Liver (tissue), 3 donors: ENCODE data around the gene GPR89B.
"Not testable (repeated sequence)": the region's sequence is repeated elsewhere in the genome, so short reads cannot be mapped to it uniquely, and the experiment has no call there.

Source experiments
- FOXA1 ChIP-seq: IDR thresholded peaks from 2 replicates; pipeline ENCODE4 v1.6.1; 2016; ENCODE audit warnings: antibody characterized with exemption
- GABPA ChIP-seq, 2 donors: IDR thresholded peaks in 1 of 2; conservative IDR thresholded peaks in 1 of 2; 2 replicates each; pipeline ENCODE4 v1.6.1; 2016; ENCODE audit warnings: antibody characterized with exemption in 2 of 2, mild to moderate bottlenecking in 1 of 2, moderate library complexity in 1 of 2
- JUND ChIP-seq, 2 donors: IDR thresholded peaks; 2 replicates each; pipeline ENCODE4 v1.6.1; 2016; ENCODE audit warnings: antibody characterized with exemption in 2 of 2
- MAX ChIP-seq: IDR thresholded peaks from 2 replicates; pipeline ENCODE4 v1.6.1; 2016; ENCODE audit warnings: antibody characterized with exemption
- RAD21 ChIP-seq, 2 donors: IDR thresholded peaks; 2 replicates each; pipeline ENCODE4 v1.6.1; 2016; ENCODE audit warnings: antibody characterized with exemption in 2 of 2, mild to moderate bottlenecking in 2 of 2
- REST ChIP-seq: IDR thresholded peaks from 2 replicates; pipeline ENCODE4 v1.6.1; 2016; ENCODE audit warnings: antibody characterized with exemption, mild to moderate bottlenecking
- SP1 ChIP-seq: IDR thresholded peaks from 2 replicates; pipeline ENCODE4 v1.6.1; 2018; ENCODE audit warnings: antibody characterized with exemption, mild to moderate bottlenecking
- TAF1 ChIP-seq: conservative IDR thresholded peaks from 2 replicates; pipeline ENCODE4 v1.6.1; 2016; ENCODE audit warnings: antibody characterized with exemption, mild to moderate bottlenecking
- YY1 ChIP-seq: IDR thresholded peaks from 2 replicates; pipeline ENCODE4 v1.6.1; 2016; ENCODE audit warnings: antibody characterized with exemption, mild to moderate bottlenecking
- ZBTB33 ChIP-seq: IDR thresholded peaks from 2 replicates; pipeline ENCODE4 v1.6.1; 2016; ENCODE audit warnings: antibody characterized with exemption
- TF ChIP-seq, protein P1 (sequence below): fragments of 150-350 bp; IDR thresholded peaks from 2 replicates; pipeline ENCODE4 v1.5.1; 2017; ENCODE audit warnings: improper control_type of control experiment, low read depth, low read length; ENCODE audit not compliant: missing input control
- TF ChIP-seq, protein P2 (sequence below): IDR thresholded peaks from 2 replicates; pipeline ENCODE4 v1.6.1; 2016; ENCODE audit warnings: antibody characterized with exemption
- donor health status: healthy.
- donor health status: healthy.

DNA sequence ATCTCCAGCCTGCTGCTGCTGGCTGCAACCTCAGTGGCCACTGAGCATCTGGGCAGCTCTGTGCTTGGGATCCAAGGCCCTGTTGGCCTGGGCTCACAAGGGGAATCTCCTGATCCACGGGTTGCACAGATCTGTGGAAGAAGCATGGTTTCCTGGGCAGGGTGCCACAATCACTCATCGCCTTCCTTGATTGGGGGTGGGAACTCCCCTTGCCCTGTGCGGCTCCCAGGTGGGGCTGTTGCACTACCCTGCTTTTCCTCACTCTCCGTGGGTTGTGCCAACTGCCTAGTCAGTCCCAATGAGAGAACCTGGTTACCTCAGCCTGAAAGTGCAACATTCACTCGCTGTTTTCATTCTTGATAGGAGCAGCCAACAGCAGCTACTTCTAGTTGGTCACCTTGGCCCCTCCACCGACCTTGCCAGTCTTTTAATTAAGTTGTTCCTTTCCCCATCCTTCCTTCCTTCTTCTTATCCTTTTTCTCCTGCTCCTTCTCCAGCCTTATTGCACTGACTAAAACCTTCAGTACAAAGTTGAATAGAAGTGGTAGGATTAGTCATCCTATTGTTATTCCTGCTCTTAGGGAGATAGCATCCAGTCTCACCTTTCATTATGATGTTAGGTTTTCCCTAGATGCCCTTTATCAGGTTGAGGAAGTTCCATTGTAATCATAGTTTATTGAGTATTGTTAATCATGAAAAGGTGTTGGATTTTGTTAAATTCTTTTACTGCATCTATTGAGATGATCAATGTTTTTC lies 50.9 kb downstream of the GPR89B start:
- TF ChIP-seq, protein P1, sequence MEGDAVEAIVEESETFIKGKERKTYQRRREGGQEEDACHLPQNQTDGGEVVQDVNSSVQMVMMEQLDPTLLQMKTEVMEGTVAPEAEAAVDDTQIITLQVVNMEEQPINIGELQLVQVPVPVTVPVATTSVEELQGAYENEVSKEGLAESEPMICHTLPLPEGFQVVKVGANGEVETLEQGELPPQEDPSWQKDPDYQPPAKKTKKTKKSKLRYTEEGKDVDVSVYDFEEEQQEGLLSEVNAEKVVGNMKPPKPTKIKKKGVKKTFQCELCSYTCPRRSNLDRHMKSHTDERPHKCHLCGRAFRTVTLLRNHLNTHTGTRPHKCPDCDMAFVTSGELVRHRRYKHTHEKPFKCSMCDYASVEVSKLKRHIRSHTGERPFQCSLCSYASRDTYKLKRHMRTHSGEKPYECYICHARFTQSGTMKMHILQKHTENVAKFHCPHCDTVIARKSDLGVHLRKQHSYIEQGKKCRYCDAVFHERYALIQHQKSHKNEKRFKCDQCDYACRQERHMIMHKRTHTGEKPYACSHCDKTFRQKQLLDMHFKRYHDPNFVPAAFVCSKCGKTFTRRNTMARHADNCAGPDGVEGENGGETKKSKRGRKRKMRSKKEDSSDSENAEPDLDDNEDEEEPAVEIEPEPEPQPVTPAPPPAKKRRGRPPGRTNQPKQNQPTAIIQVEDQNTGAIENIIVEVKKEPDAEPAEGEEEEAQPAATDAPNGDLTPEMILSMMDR = not testable (repeated sequence)
- not testable (repeated sequence) for TF ChIP-seq YY1; MAX; RAD21 (IDR thresholded peaks at IDR 0.05); GABPA (IDR thresholded peaks at IDR 0.05 in 1 of 2, conservative IDR thresholded peaks at IDR 0.05 in 1 of 2); JUND (IDR thresholded peaks at IDR 0.05); TAF1; ZBTB33; REST; FOXA1; SP1
- TF ChIP-seq, protein P2, sequence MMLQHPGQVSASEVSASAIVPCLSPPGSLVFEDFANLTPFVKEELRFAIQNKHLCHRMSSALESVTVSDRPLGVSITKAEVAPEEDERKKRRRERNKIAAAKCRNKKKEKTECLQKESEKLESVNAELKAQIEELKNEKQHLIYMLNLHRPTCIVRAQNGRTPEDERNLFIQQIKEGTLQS = not testable (repeated sequence)
